GM12878 (cell line): ENCODE measurements around the gene ZSCAN5B. TPM values are rescaled to one million over a fixed set of nuclear protein-coding genes. Genes with fewer than 3 reads are reported as not detected.

Experiments
- ATAC-seq: fragments of 200-7000 bp; cut with Tn5 transposase; 3 replicates; pipeline ENCODE4 v1.9.1; 2020; ENCODE audit warnings: mild to moderate bottlenecking, moderate library complexity
- BruUV-seq: library from RNA; stranded (reverse); fragments of 400-500 nt; replicated peaks from 2 replicates; lab custom pipeline; 2021; lab: Mats Ljungman, UMichigan
- CTCF ChIA-PET: fragments of 300-600 bp; sonication (Branson Sonifier 250); formaldehyde crosslinking; extraction: SDS; loops from one replicate; lab custom pipeline; 2021; ENCODE audit warnings: inconsistent platforms; lab: Yijun Ruan, JAX
- POLR2A ChIA-PET: fragments of 350-600 bp; formaldehyde crosslinking; extraction: SDS; loops from one replicate; lab custom pipeline; 2021; ENCODE audit warnings: inconsistent platforms; lab: Charles Lee
- RAD21 ChIA-PET: fragments of 300-600 bp; sonication (Branson Sonifier 250); formaldehyde crosslinking; loops from one replicate; lab custom pipeline; 2023; ENCODE audit warnings: antibody characterized with exemption; ENCODE audit not compliant: unreplicated experiment; lab: Charles Lee
- SMC1A ChIA-PET: fragments of 300-600 bp; sonication (Branson Sonifier 250); formaldehyde crosslinking; loops from one replicate; lab custom pipeline; 2023; ENCODE audit not compliant: unreplicated experiment, uncharacterized antibody; lab: Charles Lee
- DNase-seq: peaks from one replicate; pipeline ENCODE4 v3.0.0-alpha.2; 2011; ENCODE audit warnings: low read depth, low spot score
- FAIRE-seq: peaks from 3 replicates; lab custom pipeline; 2011; peaks lifted over from hg19 to GRCh38; lab: Jason Lieb, UNC
- H2AFZ ChIP-seq: 2 replicates; pipeline ENCODE4 v1.6.0; 2011; ENCODE audit warnings: low read depth, low read length, control low read depth; ENCODE audit not compliant: control insufficient read depth
- H3K27ac ChIP-seq: 2 replicates; pipeline ENCODE4 v1.5.1; 2011; ENCODE audit warnings: control low read depth; ENCODE audit not compliant: control insufficient read depth, insufficient read depth
- H3K27me3 ChIP-seq, 2 experiments: replicated peaks in 1 of 2; 2 replicates each; pipeline versions ENCODE4 v1.6.0 to v1.6.1; 2011; ENCODE audit warnings: low read length in 1 of 2; ENCODE audit not compliant: control insufficient read depth in 2 of 2, insufficient read depth in 2 of 2
- H3K36me3 ChIP-seq, 2 experiments: 2 replicates each; pipeline ENCODE4 v1.5.1; 2011; ENCODE audit warnings: low read length in 1 of 2; ENCODE audit not compliant: control insufficient read depth in 2 of 2, insufficient read depth in 2 of 2
- H3K4me1 ChIP-seq: 2 replicates; pipeline ENCODE4 v1.6.1; 2011; ENCODE audit warnings: mild to moderate bottlenecking, low read length, moderate library complexity, mixed read lengths; ENCODE audit not compliant: control insufficient read depth, insufficient read depth
- H3K4me2 ChIP-seq: 2 replicates; pipeline ENCODE4 v1.6.0; 2011; ENCODE audit warnings: control low read depth; ENCODE audit not compliant: control insufficient read depth, insufficient read depth
- H3K4me3 ChIP-seq: fragments of 200-600 bp; sonication (generic); 2 replicates; pipeline ENCODE4 v1.5.1; 2016
- H3K79me2 ChIP-seq: 2 replicates; pipeline ENCODE4 v1.6.0; 2011; ENCODE audit warnings: low read length; ENCODE audit not compliant: control insufficient read depth, insufficient read depth
- H3K9ac ChIP-seq: 2 replicates; pipeline ENCODE4 v1.8.0; 2011; ENCODE audit warnings: low read length, control low read depth, mixed read lengths; ENCODE audit not compliant: control insufficient read depth, insufficient read depth
- H3K9me3 ChIP-seq: replicated peaks from 3 replicates; pipeline ENCODE4 v1.5.1; 2011; ENCODE audit warnings: mild to moderate bottlenecking, low read length; ENCODE audit not compliant: control insufficient read depth, insufficient read depth
- H4K20me1 ChIP-seq: 2 replicates; pipeline ENCODE4 v1.6.0; 2011; ENCODE audit not compliant: control insufficient read depth, insufficient read depth
- CTCF ChIP-seq, 3 experiments: IDR thresholded peaks in 2 of 3; conservative IDR thresholded peaks in 1 of 3; 2 replicates each; pipeline ENCODE4 v1.5.1; 2011; ENCODE audit warnings: low read depth in 3 of 3, low read length in 3 of 3, mild to moderate bottlenecking in 3 of 3, control low read depth in 2 of 3, moderate library complexity in 2 of 3, inconsistent platforms in 1 of 3, mixed read lengths in 1 of 3; ENCODE audit not compliant: control insufficient read depth in 2 of 3, insufficient read depth in 1 of 3; ENCODE audit errors: extremely low read depth in 1 of 3
- MEF2B ChIP-seq: fragments of 450-650 bp; IDR thresholded peaks from 2 replicates; pipeline ENCODE4 v1.6.1; 2018; ENCODE audit warnings: mild to moderate bottlenecking, moderate library complexity; ENCODE audit not compliant: partially characterized antibody, poor library complexity, severe bottlenecking
- PRDM15 ChIP-seq: fragments of 450-650 bp; formaldehyde crosslinking; IDR thresholded peaks from 2 replicates; pipeline ENCODE4 v1.4.0; 2020; ENCODE audit warnings: mild to moderate bottlenecking, moderate library complexity
- SRF ChIP-seq, 2 experiments: IDR thresholded peaks; 2 replicates each; pipeline ENCODE4 v1.6.1; 2011; ENCODE audit warnings: low read depth in 2 of 2, low read length in 2 of 2, mild to moderate bottlenecking in 1 of 2, moderate library complexity in 1 of 2
- TCF3 ChIP-seq: IDR thresholded peaks from 2 replicates; pipeline ENCODE4 v1.6.1; 2012; ENCODE audit warnings: low read depth, mild to moderate bottlenecking, low read length, borderline replicate concordance; ENCODE audit not compliant: insufficient read depth
- ZZZ3 ChIP-seq: IDR thresholded peaks from 2 replicates; pipeline ENCODE4 v1.6.1; 2011; ENCODE audit warnings: low read depth; ENCODE audit not compliant: control insufficient read depth, insufficient read length
- WGBS: methylation state at CpG from one replicate; pipeline ENCODE4 v1.1.6; 2016; ENCODE audit warnings: low lambda C conversion rate; ENCODE audit not compliant: insufficient replicate concordance, insufficient coverage; ENCODE audit errors: missing lambda C conversion rate; 5-methylcytosine and 5-hydroxymethylcytosine counted together
- in situ Hi-C: fragments of 300-500 bp; cut with MboI; formaldehyde crosslinking; loops from 9 replicates; pipeline ENCODE4 v1.14.3; 2018; ENCODE audit warnings: mixed read lengths
- intact Hi-C: fragments of 100-400 bp; cut with micrococcal nuclease; formaldehyde crosslinking; loops from one replicate; pipeline ENCODE4 v1.14.2; 2022; ENCODE audit not compliant: unreplicated experiment
- polyA plus RNA-seq, 11 experiments: library from polyadenylated mRNA; depleted of rRNA in 4 of 11; unstranded in 6 of 11; stranded (reverse) in 5 of 11; fragments of >200 nt; fragmentation: Nextera tagmentation in 4 of 11; fragmentation: Illumina TruSeq in 1 of 11; extraction: Ambion mirVana in 4 of 11; extraction: Trizol in 1 of 11; gene quantifications; 1 replicate in 1 of 11; 2 replicates in 10 of 11; pipeline versions ENCODE4 v1.2.1 to v1.2.3, GENCODE V29; 2011 to 2016; ENCODE audit warnings: inconsistent platforms in 2 of 11, missing spikeins in 2 of 11, low read depth in 1 of 11
- total RNA-seq, 4 experiments: library from RNA; depleted of rRNA in 3 of 4; stranded (reverse); fragments of >200 nt in 3 of 4; fragmentation: Illumina TruSeq in 1 of 4; extraction: Trizol in 1 of 4; gene quantifications; 2 replicates each; pipeline versions ENCODE4 v1.2.1 to v1.2.3, GENCODE V29; 2013 to 2021

Gene ZSCAN5B
- total and polyA plus RNA-seq, 10 of the 15 experiments (the other 5 are each of a cell fraction or from before 2014, with no cell fraction given): 0.04 TPM; not detected in 9

- H4K20me1 ChIP-seq: no peaks in the 10 kb centered on the region
- no peak for TF ChIP-seq PRDM15
- TF ChIP-seq TCF3: no peak
- TF ChIP-seq CTCF (IDR thresholded peaks at IDR 0.05 in 2 of 3, conservative IDR thresholded peaks at IDR 0.05 in 1 of 3; ENCODE audit: control insufficient read depth in 2 of 3, extremely low read depth in 1 of 3, insufficient read depth in 1 of 3, low read depth in 3 of 3, low read length in 3 of 3): no peak
- no peak for TF ChIP-seq ZZZ3
- no peak for TF ChIP-seq SRF (IDR thresholded peaks at IDR 0.05; ENCODE audit: low read depth in 2 of 2, low read length in 2 of 2)
- no peak for TF ChIP-seq MEF2B
- no peak for FAIRE-seq
- no peak overlapping the region for H2AFZ ChIP-seq
- in situ Hi-C loops (no loop called here), intact Hi-C loops (no loop called here)
- ChIA-PET CTCF (no interaction called here), POLR2A (no interaction called here), SMC1A (no interaction called here), RAD21 (no interaction called here)
- no peak overlapping the region for H3K4me2 ChIP-seq
- no peak for DNase-seq
- no peak overlapping the region for H3K27ac ChIP-seq
- no peaks in the 10 kb centered on the region for H3K27me3 ChIP-seq
- H3K79me2 ChIP-seq: no peaks in the 10 kb centered on the region
- 45% methylated on average over 17 of the region's 17 CpGs for WGBS
- H3K9me3 ChIP-seq: no peaks in the 10 kb centered on the region
- no peaks in the 10 kb centered on the region for H3K4me1 ChIP-seq
- no peak overlapping the region for H3K9ac ChIP-seq
- no peak overlapping the region for H3K4me3 ChIP-seq
- no peak for ATAC-seq
- no TSS peak for BruUV-seq
- no peaks in the 10 kb centered on the region for H3K36me3 ChIP-seq
Measured at GRCh38 chr19:56189785-56190184, 7.8 kb downstream of the ZSCAN5B start.
